Measurements from ENCODE around the gene CTCF. TPM values are rescaled to one million over a fixed set of nuclear protein-coding genes. Genes with fewer than 3 reads are reported as not detected.
A peak's percentile ranks its signal among the peaks of the same experiment; 100 is the strongest.

CTCF gene
- total and polyA plus RNA-seq, 10 of the 15 experiments (the other 5 are each of a cell fraction or from before 2014, with no cell fraction given) = 9.1 to 55.0 (median 41.8) TPM

- no peak for FAIRE-seq
Observed at GRCh38 chr16:67519242-67519641, 43.1 kb upstream of the CTCF start.

More at GRCh38 chr16:67519242-67519641, 43.1 kb upstream of the CTCF start:
- H4K20me1 ChIP-seq (ENCODE audit: control insufficient read depth, insufficient read depth) = no peaks in the 10 kb centered on the region
- CTCF ChIA-PET = interaction anchor here (0.6 to 14.1 kb wide), 9 partner anchors 26 to 282 kb away, joined by 3 to 453 read pairs (median 49); partner anchors contain the start of genes AGRP, ATP6V0D1, C16orf86 and CARMIL2
- H3K36me3 ChIP-seq (ENCODE audit: control insufficient read depth in 2 of 2, insufficient read depth in 2 of 2, low read length in 1 of 2) = no peaks in the 10 kb centered on the region
- H3K27ac ChIP-seq (ENCODE audit: control insufficient read depth, insufficient read depth) = peak overlapping the region; percentile 22; the same call in 1 of the 2 replicates
- H3K4me2 ChIP-seq (ENCODE audit: control insufficient read depth, insufficient read depth) = peak overlapping the region; percentile 12
- in situ Hi-C loops (cut with MboI) (loop anchor here (5.0 kb wide), 1 partner anchor 37 kb away; the partner anchor contains the start of genes AGRP and ATP6V0D1), intact Hi-C loops (cut with micrococcal nuclease; ENCODE audit: unreplicated experiment) (no loop called here)
- no TSS peak for BruUV-seq (replicated peaks)
- H3K9ac ChIP-seq (ENCODE audit: control insufficient read depth, insufficient read depth, low read length) = no peak overlapping the region
- H3K79me2 ChIP-seq (ENCODE audit: control insufficient read depth, insufficient read depth, low read length) = peaks cover 4% of the 10 kb centered on the region
- H2AFZ ChIP-seq (ENCODE audit: control insufficient read depth, low read depth, low read length) = no peak overlapping the region
- POLR2A ChIA-PET = interaction anchor here (0.6 to 3.8 kb wide), 3 partner anchors 12 to 150 kb away, joined by 3 to 56 read pairs (median 5); no protein-coding TSS in a partner anchor
- peaks cover 40% of the 10 kb centered on the region for H3K4me1 ChIP-seq (ENCODE audit: control insufficient read depth, insufficient read depth, low read length)
- H3K9me3 ChIP-seq (replicated peaks; ENCODE audit: control insufficient read depth, insufficient read depth, low read length) = no peaks in the 10 kb centered on the region
- H3K27me3 ChIP-seq (replicated peaks in 1 of 2; ENCODE audit: control insufficient read depth in 2 of 2, insufficient read depth in 2 of 2, low read length in 1 of 2) = no peaks in the 10 kb centered on the region
- DNase-seq (ENCODE audit: low read depth, low spot score) = no peak
- TF ChIP-seq MTA3 (IDR thresholded peaks at IDR 0.05; ENCODE audit: borderline replicate concordance, low read length) = no peak
- TF ChIP-seq ASH2L (IDR thresholded peaks at IDR 0.05; ENCODE audit: borderline replicate concordance, low read depth) = no peak
- TF ChIP-seq, protein P1, sequence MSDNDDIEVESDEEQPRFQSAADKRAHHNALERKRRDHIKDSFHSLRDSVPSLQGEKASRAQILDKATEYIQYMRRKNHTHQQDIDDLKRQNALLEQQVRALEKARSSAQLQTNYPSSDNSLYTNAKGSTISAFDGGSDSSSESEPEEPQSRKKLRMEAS (IDR thresholded peaks at IDR 0.05; ENCODE audit: low read depth, low read length) = no peak
- no peak for TF ChIP-seq MTA2 (IDR thresholded peaks at IDR 0.05; ENCODE audit: low read depth)
- TF ChIP-seq, protein P2, sequence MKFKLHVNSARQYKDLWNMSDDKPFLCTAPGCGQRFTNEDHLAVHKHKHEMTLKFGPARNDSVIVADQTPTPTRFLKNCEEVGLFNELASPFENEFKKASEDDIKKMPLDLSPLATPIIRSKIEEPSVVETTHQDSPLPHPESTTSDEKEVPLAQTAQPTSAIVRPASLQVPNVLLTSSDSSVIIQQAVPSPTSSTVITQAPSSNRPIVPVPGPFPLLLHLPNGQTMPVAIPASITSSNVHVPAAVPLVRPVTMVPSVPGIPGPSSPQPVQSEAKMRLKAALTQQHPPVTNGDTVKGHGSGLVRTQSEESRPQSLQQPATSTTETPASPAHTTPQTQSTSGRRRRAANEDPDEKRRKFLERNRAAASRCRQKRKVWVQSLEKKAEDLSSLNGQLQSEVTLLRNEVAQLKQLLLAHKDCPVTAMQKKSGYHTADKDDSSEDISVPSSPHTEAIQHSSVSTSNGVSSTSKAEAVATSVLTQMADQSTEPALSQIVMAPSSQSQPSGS (IDR thresholded peaks at IDR 0.05; ENCODE audit: low read length) = no peak
- no peak for TF ChIP-seq BCL11A (IDR thresholded peaks at IDR 0.05; ENCODE audit: low read depth, low read length)
- H3K4me3 ChIP-seq = peak overlapping the region; percentile 50; the same call in 1 of the 2 replicates
- no peak for ATAC-seq
- RAD21 ChIA-PET (ENCODE audit: unreplicated experiment) = interaction anchor here (0.6 to 8.8 kb wide), 3 partner anchors 26 to 180 kb away, joined by 3 to 172 read pairs (median 18); no protein-coding TSS in a partner anchor
- 26% methylated on average over 4 of the region's 4 CpGs for WGBS (ENCODE audit: insufficient coverage, insufficient replicate concordance, low lambda C conversion rate, missing lambda C conversion rate)
- SMC1A ChIA-PET (ENCODE audit: uncharacterized antibody, unreplicated experiment) = interaction anchor here (0.6 to 0.9 kb wide), 3 partner anchors 14 to 148 kb away, joined by 3 to 5 read pairs (median 3); no protein-coding TSS in a partner anchor
